PC-3 (cell line): ENCODE results near the gene PSMB5.

Experiments used
- CTCF ChIP-seq: fragments of 300-600 bp; sonication (generic); conservative IDR thresholded peaks from 2 replicates; pipeline ENCODE4 v1.5.1; 2017; ENCODE audit warnings: antibody characterized with exemption, low read depth, mild to moderate bottlenecking, low read length
- EZH2 ChIP-seq: fragments of 300-600 bp; sonication (generic); IDR thresholded peaks from one replicate; pipeline ENCODE4 v1.6.1; 2017; ENCODE audit warnings: antibody characterized with exemption, mild to moderate bottlenecking, low read length; ENCODE audit not compliant: unreplicated experiment

DNA sequence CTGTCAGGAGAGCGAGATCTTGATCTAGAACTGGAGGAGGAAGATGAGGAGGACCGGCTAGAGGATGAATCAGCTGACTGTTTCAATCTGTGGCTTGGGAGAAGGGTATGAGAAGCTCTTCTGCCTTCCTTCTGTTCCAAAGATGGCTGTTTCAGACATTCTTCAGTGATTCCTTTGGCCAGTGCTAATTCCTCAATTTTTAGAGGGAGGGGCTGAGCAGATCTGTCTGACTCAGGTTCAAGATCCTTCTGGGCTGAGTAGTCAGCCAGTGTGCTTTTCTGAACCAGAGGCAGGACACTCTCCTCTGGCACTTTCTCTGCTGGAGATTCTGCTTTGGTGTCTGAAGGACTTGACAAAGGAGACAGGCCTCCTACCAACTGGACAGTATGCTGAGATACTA, 45.0 kb upstream of the PSMB5 start:
- TF ChIP-seq CTCF (no peak), EZH2 (no peak)
